ENCODE measurements around the gene ZNF521.

Gene ZNF521

DNA sequence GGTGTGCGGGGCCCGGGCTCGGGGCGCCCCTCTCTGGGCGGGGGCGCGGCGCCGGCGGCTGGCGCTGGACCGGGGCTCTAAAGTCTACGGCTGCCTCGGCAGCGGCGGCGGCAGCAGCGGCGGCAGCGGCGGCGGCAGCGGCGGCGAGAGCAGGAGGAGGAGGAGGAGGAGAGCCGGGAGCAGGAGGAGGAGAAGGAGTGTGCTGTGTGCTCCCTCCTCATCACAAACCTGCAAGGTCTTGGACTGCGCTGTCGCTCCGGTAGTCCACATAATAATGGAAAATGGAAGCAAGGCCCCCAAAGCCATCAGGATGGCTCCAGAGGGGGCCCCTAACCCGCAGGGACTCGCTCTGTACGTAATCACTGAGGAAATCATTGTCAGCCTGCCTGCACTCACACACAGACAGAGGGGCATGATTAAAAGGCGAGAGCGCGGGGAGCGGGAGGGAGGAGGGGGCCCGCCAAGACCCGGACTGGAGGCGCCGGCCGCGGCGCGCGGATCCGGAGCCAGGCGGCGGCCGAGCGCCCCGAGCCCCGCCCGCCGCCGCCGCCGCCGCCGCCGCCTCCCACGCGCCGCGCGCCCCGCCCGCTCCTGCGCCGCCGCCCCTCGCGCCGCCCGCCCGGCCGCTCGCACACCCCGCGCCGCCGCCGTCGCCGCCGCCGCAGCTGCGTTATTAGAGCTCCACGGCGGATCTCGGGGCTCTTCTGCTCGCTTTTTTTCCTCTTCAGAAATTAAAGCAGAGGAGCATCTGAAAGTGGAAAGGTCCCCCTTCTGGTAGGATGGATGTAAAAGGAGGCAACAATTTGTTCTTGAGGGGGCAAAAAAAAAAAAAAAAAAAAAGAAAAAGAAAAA lies at the start of gene ZNF521:
Gene ZNF521, minus strand, starts transcription at position 390 of the 852 bp plus-strand sequence. CDS start 1,220 bp downstream, outside the sequence.
- DNase-seq = peak; percentile 93

DNA sequence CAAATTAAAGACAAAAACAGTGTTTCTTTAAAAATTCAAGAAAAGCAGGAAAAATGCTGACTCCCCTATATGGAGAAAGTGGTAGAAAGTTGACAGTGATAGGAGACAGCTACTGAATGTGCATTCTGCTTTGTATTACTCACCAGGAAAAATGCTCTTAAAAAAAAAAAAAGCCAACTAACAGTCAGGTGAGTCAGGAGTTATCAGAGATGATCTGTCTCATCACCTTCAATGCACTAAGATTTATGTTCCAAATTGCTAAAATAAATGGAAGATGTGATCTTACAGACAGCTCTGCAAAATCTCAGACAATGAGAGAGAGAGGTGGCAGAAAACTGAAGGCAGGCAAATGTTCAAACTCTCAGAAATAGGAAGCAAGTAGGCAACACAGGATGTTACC lies 47.6 kb upstream of the ZNF521 start:
- no peak for DNase-seq

DNA sequence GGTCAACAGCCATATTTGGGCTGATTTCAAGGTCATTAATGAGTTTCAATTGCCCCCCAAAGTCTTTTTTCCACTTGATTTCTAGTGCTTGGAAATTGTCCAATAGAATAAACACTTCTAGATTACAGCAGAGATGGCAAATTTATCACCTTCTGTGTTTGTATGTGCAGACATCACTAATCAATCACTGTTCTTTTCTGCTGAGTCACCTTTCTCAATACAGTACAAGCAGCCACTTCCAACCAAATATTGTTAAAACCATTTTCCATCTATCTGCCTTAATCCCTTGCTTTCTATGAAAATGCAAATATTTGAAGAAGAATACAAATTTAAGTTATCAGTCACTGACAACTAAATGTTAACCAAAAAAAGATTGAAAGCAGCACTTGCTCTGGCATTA lies 40.2 kb upstream of the ZNF521 start:
- no peak for DNase-seq

DNA sequence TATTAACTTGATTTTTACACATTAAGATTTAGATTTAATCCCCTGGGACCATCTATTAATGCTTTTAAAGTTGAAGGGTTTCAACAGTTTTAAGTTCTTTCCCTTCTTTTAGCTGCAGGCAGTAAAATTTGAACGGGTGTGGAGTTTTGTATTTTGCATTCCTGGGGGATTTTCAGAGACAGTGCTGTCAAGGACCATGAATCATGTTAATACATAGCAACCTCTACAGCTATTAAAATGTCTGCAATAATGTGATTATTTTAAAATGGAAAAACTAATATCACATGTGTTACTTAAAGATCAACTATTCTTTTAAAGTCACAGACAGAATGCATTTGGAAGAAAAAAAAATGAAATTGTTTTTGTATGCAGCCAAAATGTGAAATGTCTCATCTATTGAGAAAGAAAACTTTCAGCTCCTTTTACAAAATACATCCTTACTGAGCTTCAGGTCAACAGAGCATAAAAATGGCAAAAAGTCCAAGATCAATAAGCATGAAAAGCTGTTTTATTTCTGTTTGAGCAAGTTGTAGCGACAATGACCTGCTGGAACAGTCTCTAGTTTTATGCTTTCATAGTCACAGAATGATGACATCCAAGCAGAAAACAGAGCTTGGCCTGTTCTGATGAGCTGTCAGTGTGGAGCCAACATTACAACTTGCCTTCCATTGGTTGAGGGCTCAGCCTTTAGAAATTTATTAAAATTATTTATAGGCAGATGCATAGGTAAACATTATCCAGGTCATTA lies 21.6 kb upstream of the ZNF521 start:
- no peak for DNase-seq

DNA sequence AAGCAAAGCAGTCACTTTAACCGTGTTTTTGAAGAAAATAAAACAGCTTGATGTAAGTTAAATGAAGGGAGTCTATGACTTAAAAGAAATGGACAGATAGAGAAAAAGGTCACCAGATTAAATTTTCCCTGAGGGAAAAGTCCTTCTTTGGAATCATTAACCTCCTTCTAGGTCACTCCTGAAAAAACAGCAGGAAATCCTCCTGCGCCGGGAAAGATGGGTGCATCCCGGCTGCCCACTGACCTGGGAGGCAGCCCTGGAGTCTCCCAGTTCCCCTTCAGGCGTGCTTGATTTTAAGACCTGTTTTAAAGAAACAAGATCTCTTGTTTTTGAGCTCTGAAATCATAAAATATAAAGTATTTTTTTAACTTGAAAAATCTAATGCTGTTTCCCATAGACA lies 18.4 kb upstream of the ZNF521 start:
- no peak for DNase-seq

DNA sequence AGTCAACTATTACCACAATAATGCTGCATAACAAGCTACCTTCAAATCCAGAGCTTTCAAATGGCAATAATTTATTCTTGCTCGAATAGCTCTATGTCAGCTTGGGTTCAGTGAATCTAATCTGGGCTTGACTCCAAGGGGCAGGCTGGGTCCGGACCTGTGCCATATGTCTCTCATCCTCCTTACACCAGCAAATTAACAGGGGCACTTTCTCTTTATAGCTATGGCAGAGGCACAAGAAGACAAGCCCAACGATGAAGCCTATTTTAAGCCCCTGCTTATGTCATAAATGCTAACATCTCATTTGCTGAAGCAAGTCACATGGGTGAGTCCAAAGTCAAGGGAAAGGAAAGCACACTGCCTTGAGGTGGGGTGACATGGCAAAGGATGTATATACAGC lies 13.3 kb upstream of the ZNF521 start:
- no peak for DNase-seq

DNA sequence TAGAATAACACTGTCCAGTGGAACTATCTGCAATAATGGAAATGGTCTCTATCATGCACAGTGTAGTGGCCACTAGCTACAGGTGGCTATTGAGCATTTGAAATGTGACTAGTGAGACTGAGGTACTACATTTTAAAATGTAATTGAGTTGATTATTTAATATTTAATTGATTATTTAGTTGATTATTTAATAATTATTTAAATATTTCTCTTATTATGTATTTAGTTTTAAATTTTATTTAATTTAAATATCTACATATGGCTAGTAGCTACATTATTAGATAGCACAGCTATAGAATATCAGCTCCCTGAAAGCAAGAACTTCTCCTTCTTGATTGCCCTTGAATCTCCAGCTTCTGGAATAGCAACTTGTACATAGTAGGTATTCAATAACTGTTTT lies 12.8 kb upstream of the ZNF521 start:
- no peak for DNase-seq

DNA sequence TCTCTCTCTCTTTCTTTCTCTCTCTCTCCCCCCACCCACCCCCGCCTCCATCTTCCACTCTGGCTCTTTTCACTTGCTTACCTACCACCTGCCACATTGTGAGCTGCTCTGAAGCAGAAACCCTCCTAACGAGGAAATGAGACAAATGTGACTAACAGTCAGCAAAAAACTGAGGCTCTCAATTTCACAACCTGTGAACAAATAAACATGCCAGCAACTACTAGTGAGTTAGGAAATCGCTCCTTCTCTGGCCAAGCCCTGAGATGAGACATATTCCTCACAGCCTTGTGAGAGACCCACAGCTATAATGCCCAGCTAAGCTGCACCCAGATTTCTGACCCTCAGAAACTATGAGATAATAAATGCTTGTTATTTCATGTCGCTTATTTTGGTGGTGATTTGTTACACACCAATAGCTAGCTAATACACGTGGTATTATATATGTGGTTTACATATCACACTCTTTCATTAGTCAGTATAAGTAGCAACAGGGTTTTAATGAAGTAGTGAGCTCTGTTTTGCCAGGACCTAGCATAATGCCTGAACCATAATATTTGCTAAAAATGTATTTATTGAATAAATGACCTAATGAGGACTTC lies 8.4 kb upstream of the ZNF521 start:
- DNase-seq = no peak

DNA sequence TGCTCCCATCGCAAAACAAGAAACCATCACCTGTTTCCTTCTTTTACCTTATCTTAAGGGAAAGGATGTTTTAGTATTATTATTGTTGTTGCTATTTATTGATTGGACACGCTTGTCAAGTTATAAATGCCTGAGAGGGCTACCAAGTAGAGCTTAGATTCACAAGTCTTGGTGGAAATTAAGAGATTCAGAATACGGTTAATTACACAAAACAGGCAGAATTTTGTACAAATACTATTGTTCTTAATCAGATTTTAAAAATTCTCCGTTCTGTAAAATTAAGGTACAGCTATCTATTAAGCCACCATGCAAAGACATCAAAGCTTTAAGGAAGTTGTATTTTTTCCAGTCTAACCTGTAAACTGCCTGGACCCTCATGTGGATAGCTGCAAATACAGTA lies 1.1 kb upstream of the ZNF521 start:
- no peak for DNase-seq

DNA sequence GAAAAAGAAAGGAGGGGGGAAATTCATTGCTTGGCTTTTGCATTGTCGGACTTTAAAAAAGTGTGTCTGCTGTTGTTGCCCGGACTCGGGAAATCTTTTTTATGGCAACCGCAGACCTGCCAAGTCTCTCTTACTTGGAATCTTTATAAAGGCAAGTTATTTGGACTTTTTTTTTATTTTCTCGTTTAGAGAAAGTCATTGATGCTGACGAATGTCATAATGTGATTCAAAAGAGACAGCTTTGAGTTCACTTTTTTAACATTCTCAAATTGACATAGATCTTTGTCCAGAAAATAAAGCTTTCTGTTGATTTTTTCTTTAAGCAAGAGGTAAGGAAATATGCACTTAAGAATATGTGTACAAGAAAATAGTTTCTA lies 651 bp upstream of the ZNF521 start:
- no peak for DNase-seq

DNA sequence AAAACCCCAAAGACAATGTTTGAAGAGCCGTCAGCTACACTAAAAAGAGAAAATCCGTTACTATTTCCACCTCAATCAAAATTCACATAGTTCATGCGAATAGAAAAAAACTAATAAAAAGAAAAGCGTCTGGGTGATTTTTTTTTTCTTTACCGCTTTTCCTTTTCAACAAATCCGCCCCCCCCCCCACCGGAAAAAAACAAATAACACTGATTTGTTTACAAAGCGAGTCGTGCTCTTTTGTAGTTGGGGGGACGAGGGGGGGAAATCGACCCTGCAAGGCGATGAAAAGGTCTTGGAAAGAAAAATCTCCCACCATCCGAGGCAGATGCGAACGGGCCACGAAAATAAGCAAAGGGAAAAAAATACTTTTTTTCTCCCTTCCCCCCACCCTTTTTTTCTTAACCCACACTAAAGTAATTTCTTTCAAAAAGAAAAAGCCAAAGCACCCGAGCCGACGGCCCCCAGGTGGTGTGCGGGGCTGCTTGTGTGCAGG lies 638 bp downstream of the ZNF521 start:
- no peak for DNase-seq

DNA sequence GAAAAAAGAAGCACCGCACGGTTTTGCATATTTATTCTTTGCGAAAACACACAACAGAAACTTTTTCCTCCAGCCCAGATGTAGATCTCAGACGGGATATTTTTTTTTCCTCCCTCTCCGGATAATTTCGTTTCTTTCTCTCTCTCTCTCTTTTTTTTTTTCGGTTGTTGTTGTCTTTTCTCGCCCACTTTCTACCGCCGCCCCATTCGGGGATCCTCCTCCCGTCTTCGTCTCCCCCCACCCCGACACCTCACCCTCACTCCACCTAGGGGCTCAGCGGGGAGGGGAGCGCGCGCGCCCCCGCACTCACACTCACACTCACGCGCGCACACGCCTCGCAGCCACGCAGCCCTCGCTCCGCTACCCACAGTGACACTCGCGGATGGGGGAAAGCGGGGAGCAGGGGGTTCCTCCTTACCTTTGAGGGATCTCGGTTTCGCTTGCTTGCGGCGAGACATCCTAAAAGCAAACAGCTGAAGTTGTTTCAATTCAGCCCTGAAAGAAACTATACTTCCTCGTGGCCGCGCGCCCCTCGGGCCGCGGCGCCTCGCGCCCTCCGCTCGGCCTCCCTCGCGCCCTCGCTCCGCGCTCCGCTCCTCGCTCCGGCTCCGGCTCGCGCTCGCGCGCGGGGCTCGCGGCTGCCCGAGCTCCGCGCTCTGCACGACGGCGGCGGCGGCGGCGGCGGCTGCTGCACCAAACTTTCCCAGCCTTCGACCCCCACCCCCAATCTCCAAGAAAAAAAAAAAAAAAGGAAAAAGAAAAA lies 1.3 kb downstream of the ZNF521 start:
- DNase-seq = no peak

DNA sequence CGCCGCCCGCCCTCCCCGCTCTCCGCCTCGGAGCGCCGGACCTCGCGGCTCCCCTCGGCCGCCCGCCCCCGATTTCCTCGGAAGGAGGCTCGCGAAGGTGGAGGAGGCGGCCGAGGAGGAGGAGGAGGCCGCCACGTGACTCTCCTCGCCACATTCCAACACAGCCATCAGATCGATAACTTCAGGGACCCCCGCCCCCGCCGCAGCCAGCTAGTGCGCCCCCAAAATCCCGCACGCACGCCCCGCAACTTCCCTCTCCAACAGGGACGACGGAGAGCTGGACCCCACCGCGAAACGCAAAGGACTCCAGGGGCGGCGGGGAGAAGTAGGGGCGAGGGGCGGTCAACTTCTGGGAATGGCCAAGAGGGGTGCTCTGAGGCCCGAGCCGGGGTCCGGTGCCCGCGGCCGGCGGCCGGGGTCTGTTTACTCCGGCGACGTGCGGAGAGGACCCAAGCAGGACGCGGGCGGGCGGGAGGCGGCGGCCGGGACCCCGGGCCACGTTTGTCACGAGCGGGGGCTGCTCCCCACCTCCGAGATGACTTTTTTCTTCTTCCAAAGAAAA lies 2.0 kb downstream of the ZNF521 start:
- no peak for DNase-seq

DNA sequence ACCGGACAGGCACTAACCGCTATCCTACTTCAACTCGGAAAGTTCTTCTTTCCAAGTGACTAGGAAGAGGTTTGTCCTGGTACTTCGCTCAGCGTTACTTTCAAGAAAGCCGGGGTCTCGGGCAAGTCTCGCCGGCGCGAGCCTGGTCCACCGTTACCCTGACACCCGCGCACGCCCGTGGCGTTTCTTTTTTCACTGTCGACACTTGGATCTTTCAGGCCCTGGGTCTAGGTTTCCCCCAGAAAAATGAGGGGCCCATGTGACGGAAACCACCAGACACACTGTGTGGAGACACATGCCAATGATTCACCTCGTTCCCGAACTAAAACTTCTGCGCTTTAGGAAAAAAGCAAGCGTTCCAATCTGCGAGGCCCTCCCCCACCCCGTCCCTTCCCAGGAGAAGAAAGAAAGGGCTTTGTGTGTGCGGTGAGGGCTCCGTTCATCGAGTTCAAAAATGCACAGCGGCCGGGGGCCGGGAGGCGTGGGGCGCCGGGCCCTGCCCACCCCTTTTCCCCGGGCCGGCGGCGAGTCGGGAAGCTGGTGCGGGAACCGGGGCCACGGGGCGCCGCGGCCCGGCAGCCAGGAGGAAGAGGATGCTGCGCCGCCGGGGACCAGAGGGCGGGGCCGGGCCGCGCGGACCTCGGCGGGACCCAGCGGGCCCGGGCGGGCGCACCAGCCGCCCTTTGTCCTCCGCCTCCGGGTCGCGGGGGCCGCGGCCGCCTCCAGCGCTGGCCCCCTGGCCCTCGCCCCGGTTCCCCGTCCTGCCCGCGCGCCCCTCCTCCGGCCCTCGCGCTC lies 2.6 kb downstream of the ZNF521 start:
- DNase-seq = no peak

DNA sequence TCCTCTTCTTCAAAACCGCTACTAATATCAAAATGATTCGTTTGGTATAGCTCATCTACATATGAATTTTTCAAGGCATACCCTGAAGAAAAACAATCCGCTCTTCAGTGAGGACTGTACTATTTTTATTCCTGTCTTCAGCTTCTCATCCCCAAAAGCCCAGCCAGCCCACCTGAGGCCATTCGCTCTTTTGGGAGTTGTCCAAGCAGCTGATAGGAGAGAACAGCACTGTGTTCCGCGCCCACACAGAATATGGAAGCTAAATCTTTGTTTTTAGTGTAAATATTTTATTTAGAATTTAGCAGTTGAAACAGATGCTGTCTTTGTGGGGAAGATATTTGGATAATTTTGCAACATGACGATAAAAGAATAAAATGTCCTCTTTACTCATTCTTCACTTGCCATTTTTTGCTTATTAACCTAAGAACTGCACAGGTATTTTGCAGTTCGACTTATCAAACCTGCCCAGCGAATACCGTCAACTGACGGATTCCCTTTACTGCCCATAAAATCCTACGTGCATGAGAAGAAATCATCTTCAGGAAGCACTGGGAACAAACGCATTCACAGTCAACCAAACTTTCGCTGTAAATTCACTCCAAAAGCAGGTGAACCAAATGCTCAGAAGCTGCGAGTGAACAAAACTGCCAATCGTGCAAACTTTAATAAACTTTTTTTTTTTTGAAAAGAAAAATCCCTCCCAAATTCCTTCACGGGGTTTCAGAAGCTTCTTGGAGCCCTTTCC lies 3.4 kb downstream of the ZNF521 start:
- no peak for DNase-seq

DNA sequence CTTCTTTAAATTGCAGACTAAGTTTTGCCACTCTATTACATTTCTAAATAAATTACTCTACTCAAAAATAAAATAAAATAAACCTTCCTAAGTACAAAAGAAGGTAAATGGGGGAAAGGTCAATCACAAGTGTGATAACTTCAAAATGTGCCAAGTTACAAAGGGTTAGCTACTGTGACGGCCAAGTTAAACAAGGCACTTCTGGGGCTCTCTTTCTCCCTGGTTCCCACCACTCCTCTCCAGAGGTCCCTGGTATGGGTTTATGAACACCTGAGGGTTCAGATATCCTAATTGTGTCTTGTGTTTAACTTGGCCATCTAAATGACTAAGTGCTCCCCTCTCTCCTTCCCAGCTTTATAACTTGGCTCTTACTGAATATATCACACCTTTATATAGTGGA lies 5.4 kb downstream of the ZNF521 start:
- DNase-seq = no peak

DNA sequence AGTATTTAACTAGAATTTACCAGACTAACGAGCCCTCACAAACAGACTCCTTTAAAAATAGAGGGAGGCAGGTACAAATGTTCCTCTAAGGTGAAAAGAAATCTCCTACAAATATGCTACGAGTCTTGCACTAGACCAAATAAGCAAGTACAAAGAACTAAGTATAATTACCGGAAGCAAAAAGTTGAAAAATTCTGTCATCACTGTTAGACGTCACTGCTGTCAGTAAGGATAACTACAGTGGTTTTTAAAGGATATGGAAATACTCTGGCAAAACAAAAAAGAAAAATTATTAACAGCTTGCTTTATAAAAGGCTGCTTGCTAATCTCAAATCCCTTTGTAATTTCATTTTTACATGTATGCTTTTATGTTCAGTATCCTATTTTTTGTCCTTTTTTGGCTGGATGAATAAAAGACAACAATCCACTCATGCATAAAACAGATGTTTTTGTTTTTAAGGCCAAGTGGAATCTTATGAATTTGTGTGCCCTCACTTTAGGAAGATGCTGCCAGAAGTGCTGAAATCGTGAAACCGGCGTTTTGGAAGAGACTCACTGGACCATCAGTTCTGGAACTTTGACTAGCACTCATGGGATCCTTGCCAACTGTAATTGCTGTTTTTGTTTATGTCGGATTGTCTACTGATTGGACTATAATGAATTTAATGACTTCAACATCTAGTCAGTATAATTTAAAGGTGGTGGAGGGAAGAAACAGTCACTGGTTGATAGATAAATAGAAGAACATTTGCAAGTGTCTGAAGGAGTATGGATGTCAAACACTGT lies 6.7 kb downstream of the ZNF521 start:
- no peak for DNase-seq

DNA sequence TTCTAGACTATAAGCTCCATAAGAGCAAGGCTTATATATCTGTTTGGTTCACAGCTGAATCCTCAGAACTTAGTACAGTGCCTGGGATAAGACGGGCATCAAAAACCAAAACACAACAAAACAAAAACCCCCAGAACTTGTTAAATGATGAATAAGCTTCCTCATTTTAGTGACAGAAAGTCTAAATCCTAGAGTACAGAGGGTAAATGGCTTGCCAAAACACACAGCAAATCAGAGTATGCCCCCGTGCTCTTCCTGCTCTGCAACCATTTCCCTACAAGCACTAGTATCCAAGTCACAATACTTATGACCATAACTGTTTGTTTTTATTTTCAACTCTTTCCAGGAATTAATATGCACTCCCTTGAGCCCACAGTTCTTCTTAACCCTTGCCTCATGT lies 10.1 kb downstream of the ZNF521 start:
- DNase-seq = no peak

DNA sequence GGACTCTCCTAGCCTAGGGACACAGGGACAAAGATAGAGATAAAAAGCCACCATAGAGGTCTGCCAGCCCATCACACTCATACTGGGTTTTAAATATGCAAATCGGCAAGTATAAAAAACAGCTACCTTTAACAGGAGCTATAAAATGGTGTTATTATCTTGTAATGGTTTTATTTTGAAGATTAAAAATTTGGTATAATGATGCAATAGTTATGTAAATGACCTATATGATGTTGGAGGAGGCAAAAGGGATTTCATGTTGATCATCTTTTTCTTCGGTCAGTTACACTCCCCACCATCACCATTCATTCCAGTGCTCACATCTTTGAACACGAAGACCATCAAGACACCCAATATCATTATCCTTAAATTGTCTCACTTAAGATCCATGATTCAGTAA lies 11.2 kb downstream of the ZNF521 start:
- DNase-seq = no peak

DNA sequence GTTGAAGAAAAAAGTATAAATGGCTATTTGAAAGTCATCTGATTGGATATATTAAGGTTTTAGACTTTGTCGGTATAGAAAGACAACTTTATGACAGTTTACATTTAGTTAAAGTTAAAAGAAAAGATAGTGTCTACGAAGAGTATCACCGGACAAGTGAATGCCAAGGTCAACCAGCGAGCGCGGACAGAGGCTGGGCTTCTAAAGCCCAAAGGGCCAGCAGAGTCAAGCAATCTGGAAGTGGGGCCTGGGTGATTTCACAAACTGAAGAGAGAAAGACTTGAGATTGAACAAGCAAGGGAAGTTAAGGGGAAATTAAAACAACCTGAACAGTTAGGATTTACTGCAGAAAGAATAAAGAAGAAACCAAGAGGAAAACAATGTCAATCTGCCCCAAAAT lies 16.3 kb downstream of the ZNF521 start:
- no peak for DNase-seq

Data from NCI-H2227 treated with DMSO at 0.1 percent for 48 hours (cell line).